Hepatocyte (in vitro differentiated cells): ENCODE data around the gene IL36RN. TPM values are rescaled to one million over a fixed set of nuclear protein-coding genes. Genes with fewer than 3 reads are reported as not detected.

Source experiments
- DNase-seq: peaks from one replicate; pipeline ENCODE4 v3.0.0-alpha.2; 2016; ENCODE audit warnings: low spot score
- H2AFZ ChIP-seq: fragments of 200-600 bp; sonication (generic); 2 replicates; pipeline ENCODE4 v1.6.0; 2016; ENCODE audit warnings: antibody characterized with exemption, mild to moderate bottlenecking
- H3K27ac ChIP-seq: fragments of 200-600 bp; sonication (generic); 2 replicates; pipeline ENCODE4 v1.5.1; 2016; ENCODE audit warnings: mild to moderate bottlenecking
- H3K27me3 ChIP-seq: fragments of 200-600 bp; sonication (generic); 2 replicates; pipeline ENCODE4 v1.6.1; 2016
- H3K36me3 ChIP-seq: fragments of 200-600 bp; sonication (generic); replicated peaks from 2 replicates; pipeline ENCODE4 v1.5.1; 2016; ENCODE audit warnings: low read depth; ENCODE audit not compliant: insufficient read depth
- H3K4me1 ChIP-seq: fragments of 200-600 bp; sonication (generic); 2 replicates; pipeline ENCODE4 v1.5.1; 2016; ENCODE audit warnings: mild to moderate bottlenecking, moderate library complexity; ENCODE audit not compliant: insufficient read depth
- H3K4me2 ChIP-seq: fragments of 200-600 bp; sonication (generic); 2 replicates; pipeline ENCODE4 v1.6.0; 2016
- H3K4me3 ChIP-seq: fragments of 200-600 bp; sonication (generic); 2 replicates; pipeline ENCODE4 v1.5.1; 2016; ENCODE audit warnings: mild to moderate bottlenecking
- H3K79me2 ChIP-seq: fragments of 200-600 bp; sonication (generic); 2 replicates; pipeline ENCODE4 v1.6.0; 2017; ENCODE audit warnings: mild to moderate bottlenecking
- H3K9me2 ChIP-seq: fragments of 200-600 bp; sonication (generic); replicated peaks from 2 replicates; pipeline ENCODE4 v1.6.0; 2017; ENCODE audit warnings: mild to moderate bottlenecking; ENCODE audit not compliant: insufficient read depth
- H3K9me3 ChIP-seq: fragments of 200-600 bp; sonication (generic); 2 replicates; pipeline ENCODE4 v1.5.1; 2016; ENCODE audit warnings: low read depth, mild to moderate bottlenecking
- H4K20me1 ChIP-seq: fragments of 200-600 bp; sonication (generic); 2 replicates; pipeline ENCODE4 v1.6.0; 2016; ENCODE audit warnings: mild to moderate bottlenecking; ENCODE audit not compliant: insufficient read depth, poor library complexity, severe bottlenecking
- CTCF ChIP-seq: fragments of 200-600 bp; sonication (generic); IDR thresholded peaks from 2 replicates; pipeline ENCODE4 v1.5.1; 2016; ENCODE audit warnings: antibody characterized with exemption, mild to moderate bottlenecking; ENCODE audit not compliant: poor library complexity
- EZH2 ChIP-seq: fragments of 200-600 bp; sonication (generic); IDR thresholded peaks from 2 replicates; pipeline ENCODE4 v1.6.1; 2016; ENCODE audit warnings: antibody characterized with exemption, mild to moderate bottlenecking, borderline replicate concordance
- EZH2phosphoT487 ChIP-seq: fragments of 200-600 bp; sonication (generic); IDR thresholded peaks from one replicate; pipeline ENCODE4 v1.6.1; 2018; ENCODE audit warnings: antibody characterized with exemption, mild to moderate bottlenecking, low read depth, moderate library complexity; ENCODE audit not compliant: unreplicated experiment, severe bottlenecking
- WGBS: methylation state at CpG from one replicate; pipeline ENCODE4 v1.1.6; 2016; ENCODE audit warnings: low lambda C conversion rate; ENCODE audit errors: missing lambda C conversion rate; 5-methylcytosine and 5-hydroxymethylcytosine counted together
- polyA plus RNA-seq: library from polyadenylated mRNA; unstranded; fragments of >200 nt; fragmentation: Nextera tagmentation; extraction: Ambion mirVana; gene quantifications from 2 replicates; pipeline ENCODE4 v1.2.1, GENCODE V29; 2016
- total RNA-seq: library from RNA; depleted of rRNA; stranded (reverse); fragments of >200 nt; gene quantifications from 2 replicates; pipeline ENCODE4 v1.2.3, GENCODE V29; 2014

The IL36RN gene
- total and polyA plus RNA-seq, 2 experiments from 2014 or later = 0.23 to 0.63 TPM

GRCh38 chr2:113014067-113014466 is 44.9 kb upstream of the IL36RN start:
- no peak overlapping the region for H2AFZ ChIP-seq
- H4K20me1 ChIP-seq = no peaks in the 10 kb centered on the region
- no peaks in the 10 kb centered on the region for H3K79me2 ChIP-seq
- no peaks in the 10 kb centered on the region for H3K9me3 ChIP-seq
- H3K4me1 ChIP-seq = no peaks in the 10 kb centered on the region
- DNase-seq = no peak
- peaks cover 5% of the 10 kb centered on the region for H3K27me3 ChIP-seq
- H3K9me2 ChIP-seq = no peaks in the 10 kb centered on the region
- H3K4me2 ChIP-seq = no peak overlapping the region
- TF ChIP-seq EZH2phosphoT487 = no peak
- TF ChIP-seq CTCF = no peak
- H3K4me3 ChIP-seq = no peak overlapping the region
- 95% methylated on average over 2 of the region's 2 CpGs for WGBS
- H3K27ac ChIP-seq = no peak overlapping the region
- no peaks in the 10 kb centered on the region for H3K36me3 ChIP-seq

GRCh38 chr2:113015042-113015441 is 44.0 kb upstream of the IL36RN start:
- TF ChIP-seq CTCF (no peak), EZH2phosphoT487 (no peak), EZH2 (no peak)

GRCh38 chr2:113015655-113016054 is 43.3 kb upstream of the IL36RN start:
- Histone ChIP-seq H2AFZ (no peak overlapping the region), H3K4me3 (no peak overlapping the region), H3K27me3 (peaks cover 5% of the 10 kb centered on the region), H3K9me2 (no peaks in the 10 kb centered on the region), H3K9me3 (no peaks in the 10 kb centered on the region), H3K27ac (no peak overlapping the region), H3K4me2 (no peak overlapping the region), H3K36me3 (no peaks in the 10 kb centered on the region), H4K20me1 (no peaks in the 10 kb centered on the region), H3K79me2 (no peaks in the 10 kb centered on the region), H3K4me1 (no peaks in the 10 kb centered on the region)
- no peak for TF ChIP-seq EZH2phosphoT487
- no peak for TF ChIP-seq CTCF
- no peak for TF ChIP-seq EZH2
- WGBS = 89% methylated on average over 2 of the region's 2 CpGs
- DNase-seq = no peak

More at GRCh38 chr2:113015042-113015441, 44.0 kb upstream of the IL36RN start:
- WGBS = 69% methylated on average over 1 of the region's 1 CpG
- no peak for DNase-seq
- Histone ChIP-seq H3K4me2 (no peak overlapping the region), H3K4me1 (no peaks in the 10 kb centered on the region), H3K27ac (no peak overlapping the region), H3K79me2 (no peaks in the 10 kb centered on the region), H4K20me1 (no peaks in the 10 kb centered on the region), H3K4me3 (no peak overlapping the region), H3K36me3 (no peaks in the 10 kb centered on the region), H3K9me2 (no peaks in the 10 kb centered on the region), H3K27me3 (peaks cover 5% of the 10 kb centered on the region), H3K9me3 (no peaks in the 10 kb centered on the region), H2AFZ (no peak overlapping the region)

- Histone ChIP-seq H4K20me1 (no peaks in the 10 kb centered on the region), H2AFZ (no peak overlapping the region), H3K36me3 (no peaks in the 10 kb centered on the region), H3K27me3 (no peaks in the 10 kb centered on the region), H3K9me3 (no peaks in the 10 kb centered on the region), H3K4me1 (no peaks in the 10 kb centered on the region), H3K4me2 (no peak overlapping the region), H3K27ac (no peak overlapping the region), H3K9me2 (no peaks in the 10 kb centered on the region), H3K4me3 (no peak overlapping the region), H3K79me2 (no peaks in the 10 kb centered on the region)
- TF ChIP-seq EZH2phosphoT487 (no peak), EZH2 (no peak), CTCF (no peak)
- WGBS = 76% methylated on average over 3 of the region's 3 CpGs
- DNase-seq = no peak
These were observed 40.5 kb upstream of the IL36RN start for GRCh38 chr2:113018509-113018908.
